Liver (tissue), 3 donors: Measurements from ENCODE around the gene RPL31.

ENCODE experiments used
- GABPA ChIP-seq, 2 donors: IDR thresholded peaks in 1 of 2; conservative IDR thresholded peaks in 1 of 2; 2 replicates each; pipeline ENCODE4 v1.6.1; 2016; ENCODE audit warnings: antibody characterized with exemption in 2 of 2, mild to moderate bottlenecking in 1 of 2, moderate library complexity in 1 of 2
- JUND ChIP-seq, 2 donors: IDR thresholded peaks; 2 replicates each; pipeline ENCODE4 v1.6.1; 2016; ENCODE audit warnings: antibody characterized with exemption in 2 of 2
- RAD21 ChIP-seq, 2 donors: IDR thresholded peaks; 2 replicates each; pipeline ENCODE4 v1.6.1; 2016; ENCODE audit warnings: antibody characterized with exemption in 2 of 2, mild to moderate bottlenecking in 2 of 2
- SP1 ChIP-seq: IDR thresholded peaks from 2 replicates; pipeline ENCODE4 v1.6.1; 2018; ENCODE audit warnings: antibody characterized with exemption, mild to moderate bottlenecking
- TAF1 ChIP-seq: conservative IDR thresholded peaks from 2 replicates; pipeline ENCODE4 v1.6.1; 2016; ENCODE audit warnings: antibody characterized with exemption, mild to moderate bottlenecking
- YY1 ChIP-seq: IDR thresholded peaks from 2 replicates; pipeline ENCODE4 v1.6.1; 2016; ENCODE audit warnings: antibody characterized with exemption, mild to moderate bottlenecking
- TF ChIP-seq, protein P1 (sequence below): fragments of 150-350 bp; IDR thresholded peaks from 2 replicates; pipeline ENCODE4 v1.5.1; 2017; ENCODE audit warnings: improper control_type of control experiment, low read depth, low read length; ENCODE audit not compliant: missing input control
- TF ChIP-seq, protein P2 (sequence below): IDR thresholded peaks from 2 replicates; pipeline ENCODE4 v1.6.1; 2016; ENCODE audit warnings: antibody characterized with exemption
- TF ChIP-seq, protein P3 (sequence below): IDR thresholded peaks from 2 replicates; pipeline ENCODE4 v1.6.1; 2016; ENCODE audit warnings: antibody characterized with exemption
- TF ChIP-seq, protein P4 (sequence below): IDR thresholded peaks from 2 replicates; pipeline ENCODE4 v1.6.1; 2016; ENCODE audit warnings: antibody characterized with exemption
- TF ChIP-seq, protein P5 (sequence below): IDR thresholded peaks from 2 replicates; pipeline ENCODE4 v1.6.1; 2016; ENCODE audit warnings: antibody characterized with exemption, mild to moderate bottlenecking
- donor health status: healthy.
- donor health status: healthy.

DNA sequence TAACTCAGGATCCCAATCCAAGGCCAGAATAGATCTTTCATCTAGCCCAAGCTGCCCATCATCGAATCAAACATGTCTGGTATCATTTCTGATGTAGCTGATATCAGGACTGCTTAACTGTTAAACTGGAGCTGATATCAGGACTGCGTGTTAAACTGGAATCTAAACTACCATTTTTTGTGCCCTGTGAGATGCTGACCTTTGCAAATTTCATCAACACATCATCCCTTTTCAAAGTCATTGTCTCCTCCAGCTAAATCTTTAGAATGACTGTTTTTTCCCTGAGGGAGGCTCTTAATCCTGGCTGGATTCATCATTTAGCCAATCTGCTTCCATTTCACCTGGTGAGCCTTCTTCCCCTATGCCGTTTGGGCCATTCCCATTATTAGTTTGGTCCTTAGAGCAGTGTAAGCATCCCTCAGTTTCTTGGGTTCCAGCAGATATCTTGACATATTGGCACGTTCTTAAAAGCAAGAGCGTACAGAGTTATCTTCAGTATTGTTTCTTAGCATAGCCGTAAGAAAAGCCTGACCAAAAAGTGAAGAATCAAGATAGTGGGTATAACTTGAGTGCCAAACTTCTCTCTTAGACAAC lies 12.3 kb downstream of the RPL31 start:
- TF ChIP-seq, protein P1, sequence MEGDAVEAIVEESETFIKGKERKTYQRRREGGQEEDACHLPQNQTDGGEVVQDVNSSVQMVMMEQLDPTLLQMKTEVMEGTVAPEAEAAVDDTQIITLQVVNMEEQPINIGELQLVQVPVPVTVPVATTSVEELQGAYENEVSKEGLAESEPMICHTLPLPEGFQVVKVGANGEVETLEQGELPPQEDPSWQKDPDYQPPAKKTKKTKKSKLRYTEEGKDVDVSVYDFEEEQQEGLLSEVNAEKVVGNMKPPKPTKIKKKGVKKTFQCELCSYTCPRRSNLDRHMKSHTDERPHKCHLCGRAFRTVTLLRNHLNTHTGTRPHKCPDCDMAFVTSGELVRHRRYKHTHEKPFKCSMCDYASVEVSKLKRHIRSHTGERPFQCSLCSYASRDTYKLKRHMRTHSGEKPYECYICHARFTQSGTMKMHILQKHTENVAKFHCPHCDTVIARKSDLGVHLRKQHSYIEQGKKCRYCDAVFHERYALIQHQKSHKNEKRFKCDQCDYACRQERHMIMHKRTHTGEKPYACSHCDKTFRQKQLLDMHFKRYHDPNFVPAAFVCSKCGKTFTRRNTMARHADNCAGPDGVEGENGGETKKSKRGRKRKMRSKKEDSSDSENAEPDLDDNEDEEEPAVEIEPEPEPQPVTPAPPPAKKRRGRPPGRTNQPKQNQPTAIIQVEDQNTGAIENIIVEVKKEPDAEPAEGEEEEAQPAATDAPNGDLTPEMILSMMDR, result no peak
- no peak for TF ChIP-seq RAD21 (IDR thresholded peaks at IDR 0.05)
- TF ChIP-seq GABPA (IDR thresholded peaks at IDR 0.05 in 1 of 2, conservative IDR thresholded peaks at IDR 0.05 in 1 of 2), result no peak
- TF ChIP-seq, protein P2, sequence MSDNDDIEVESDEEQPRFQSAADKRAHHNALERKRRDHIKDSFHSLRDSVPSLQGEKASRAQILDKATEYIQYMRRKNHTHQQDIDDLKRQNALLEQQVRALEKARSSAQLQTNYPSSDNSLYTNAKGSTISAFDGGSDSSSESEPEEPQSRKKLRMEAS, result no peak
- TF ChIP-seq YY1, result no peak
- TF ChIP-seq, protein P3, sequence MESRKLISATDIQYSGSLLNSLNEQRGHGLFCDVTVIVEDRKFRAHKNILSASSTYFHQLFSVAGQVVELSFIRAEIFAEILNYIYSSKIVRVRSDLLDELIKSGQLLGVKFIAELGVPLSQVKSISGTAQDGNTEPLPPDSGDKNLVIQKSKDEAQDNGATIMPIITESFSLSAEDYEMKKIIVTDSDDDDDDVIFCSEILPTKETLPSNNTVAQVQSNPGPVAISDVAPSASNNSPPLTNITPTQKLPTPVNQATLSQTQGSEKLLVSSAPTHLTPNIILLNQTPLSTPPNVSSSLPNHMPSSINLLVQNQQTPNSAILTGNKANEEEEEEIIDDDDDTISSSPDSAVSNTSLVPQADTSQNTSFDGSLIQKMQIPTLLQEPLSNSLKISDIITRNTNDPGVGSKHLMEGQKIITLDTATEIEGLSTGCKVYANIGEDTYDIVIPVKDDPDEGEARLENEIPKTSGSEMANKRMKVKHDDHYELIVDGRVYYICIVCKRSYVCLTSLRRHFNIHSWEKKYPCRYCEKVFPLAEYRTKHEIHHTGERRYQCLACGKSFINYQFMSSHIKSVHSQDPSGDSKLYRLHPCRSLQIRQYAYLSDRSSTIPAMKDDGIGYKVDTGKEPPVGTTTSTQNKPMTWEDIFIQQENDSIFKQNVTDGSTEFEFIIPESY, result no peak
- TF ChIP-seq, protein P4, sequence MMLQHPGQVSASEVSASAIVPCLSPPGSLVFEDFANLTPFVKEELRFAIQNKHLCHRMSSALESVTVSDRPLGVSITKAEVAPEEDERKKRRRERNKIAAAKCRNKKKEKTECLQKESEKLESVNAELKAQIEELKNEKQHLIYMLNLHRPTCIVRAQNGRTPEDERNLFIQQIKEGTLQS, result no peak
- TF ChIP-seq SP1, result no peak
- TF ChIP-seq, protein P5, sequence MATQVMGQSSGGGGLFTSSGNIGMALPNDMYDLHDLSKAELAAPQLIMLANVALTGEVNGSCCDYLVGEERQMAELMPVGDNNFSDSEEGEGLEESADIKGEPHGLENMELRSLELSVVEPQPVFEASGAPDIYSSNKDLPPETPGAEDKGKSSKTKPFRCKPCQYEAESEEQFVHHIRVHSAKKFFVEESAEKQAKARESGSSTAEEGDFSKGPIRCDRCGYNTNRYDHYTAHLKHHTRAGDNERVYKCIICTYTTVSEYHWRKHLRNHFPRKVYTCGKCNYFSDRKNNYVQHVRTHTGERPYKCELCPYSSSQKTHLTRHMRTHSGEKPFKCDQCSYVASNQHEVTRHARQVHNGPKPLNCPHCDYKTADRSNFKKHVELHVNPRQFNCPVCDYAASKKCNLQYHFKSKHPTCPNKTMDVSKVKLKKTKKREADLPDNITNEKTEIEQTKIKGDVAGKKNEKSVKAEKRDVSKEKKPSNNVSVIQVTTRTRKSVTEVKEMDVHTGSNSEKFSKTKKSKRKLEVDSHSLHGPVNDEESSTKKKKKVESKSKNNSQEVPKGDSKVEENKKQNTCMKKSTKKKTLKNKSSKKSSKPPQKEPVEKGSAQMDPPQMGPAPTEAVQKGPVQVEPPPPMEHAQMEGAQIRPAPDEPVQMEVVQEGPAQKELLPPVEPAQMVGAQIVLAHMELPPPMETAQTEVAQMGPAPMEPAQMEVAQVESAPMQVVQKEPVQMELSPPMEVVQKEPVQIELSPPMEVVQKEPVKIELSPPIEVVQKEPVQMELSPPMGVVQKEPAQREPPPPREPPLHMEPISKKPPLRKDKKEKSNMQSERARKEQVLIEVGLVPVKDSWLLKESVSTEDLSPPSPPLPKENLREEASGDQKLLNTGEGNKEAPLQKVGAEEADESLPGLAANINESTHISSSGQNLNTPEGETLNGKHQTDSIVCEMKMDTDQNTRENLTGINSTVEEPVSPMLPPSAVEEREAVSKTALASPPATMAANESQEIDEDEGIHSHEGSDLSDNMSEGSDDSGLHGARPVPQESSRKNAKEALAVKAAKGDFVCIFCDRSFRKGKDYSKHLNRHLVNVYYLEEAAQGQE, result no peak
- TF ChIP-seq TAF1, result no peak
- TF ChIP-seq JUND (IDR thresholded peaks at IDR 0.05), result no peak
